KMS-11 (cell line): Measurements from ENCODE around the gene PTPN14.

Experiments
- H2AFZ ChIP-seq: fragments of 200-600 bp; sonication (generic); 2 replicates; pipeline ENCODE4 v1.6.1; 2016; ENCODE audit warnings: antibody characterized with exemption, mixed run types, low read depth
- H3K27ac ChIP-seq: fragments of 200-600 bp; sonication (generic); 2 replicates; pipeline ENCODE4 v1.6.1; 2016; ENCODE audit warnings: mild to moderate bottlenecking, mixed run types
- H3K27me3 ChIP-seq: fragments of 200-600 bp; sonication (generic); 2 replicates; pipeline ENCODE4 v1.6.1; 2017; ENCODE audit warnings: mild to moderate bottlenecking, low read depth, mixed run types, moderate library complexity; ENCODE audit not compliant: insufficient read depth
- H3K36me3 ChIP-seq: fragments of 200-600 bp; sonication (generic); 2 replicates; pipeline ENCODE4 v1.6.1; 2017; ENCODE audit warnings: mild to moderate bottlenecking, mixed run types; ENCODE audit not compliant: insufficient read depth
- H3K4me1 ChIP-seq: fragments of 200-600 bp; sonication (generic); 2 replicates; pipeline ENCODE4 v1.6.1; 2016; ENCODE audit warnings: mild to moderate bottlenecking, low read depth, mixed run types; ENCODE audit not compliant: poor library complexity, severe bottlenecking
- H3K4me2 ChIP-seq: fragments of 200-600 bp; sonication (generic); 2 replicates; pipeline ENCODE4 v1.7.0; 2016; ENCODE audit warnings: mild to moderate bottlenecking, mixed run types
- H3K4me3 ChIP-seq: fragments of 200-600 bp; sonication (generic); IDR thresholded peaks from 2 replicates; pipeline ENCODE4 v1.6.1; 2017; ENCODE audit warnings: low read depth, low read length, mixed read lengths; ENCODE audit not compliant: insufficient read depth
- H3K79me2 ChIP-seq: fragments of 200-600 bp; sonication (generic); 2 replicates; pipeline ENCODE4 v1.6.1; 2016; ENCODE audit warnings: low read depth, mixed run types; ENCODE audit not compliant: insufficient read depth
- H3K9ac ChIP-seq: fragments of 200-600 bp; sonication (generic); 2 replicates; pipeline ENCODE4 v1.6.1; 2016; ENCODE audit warnings: mild to moderate bottlenecking, mixed run types
- H4K20me1 ChIP-seq: fragments of 200-600 bp; sonication (generic); 2 replicates; pipeline ENCODE4 v1.6.1; 2016; ENCODE audit warnings: mild to moderate bottlenecking, mixed run types; ENCODE audit not compliant: insufficient read depth
- TF ChIP-seq, protein P1 (sequence below): fragments of 200-600 bp; sonication (generic); conservative IDR thresholded peaks from 2 replicates; pipeline ENCODE4 v1.6.1; 2017; ENCODE audit warnings: low read depth, mild to moderate bottlenecking, antibody characterized with exemption, low read length, moderate library complexity, mixed read lengths

PTPN14 gene

DNA sequence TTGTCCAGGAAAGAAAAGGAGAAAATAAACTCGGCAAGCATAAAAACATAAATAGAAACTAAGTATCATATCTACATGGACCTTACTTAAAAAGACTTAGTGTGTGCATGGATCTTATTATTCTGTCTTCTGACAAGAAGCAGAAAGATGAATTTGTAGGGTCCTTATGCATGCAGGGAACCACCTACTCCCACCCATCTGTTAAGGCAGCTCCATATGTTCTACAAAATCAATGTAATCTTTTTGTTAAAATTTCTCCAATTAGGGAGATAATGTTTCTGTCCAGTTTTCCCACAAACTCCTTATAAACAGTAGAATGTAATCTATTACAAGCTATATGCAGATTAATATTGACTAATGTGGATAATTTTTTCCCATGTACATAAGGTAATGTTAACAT, 13.9 kb upstream of the PTPN14 start:
- TF ChIP-seq, protein P1, sequence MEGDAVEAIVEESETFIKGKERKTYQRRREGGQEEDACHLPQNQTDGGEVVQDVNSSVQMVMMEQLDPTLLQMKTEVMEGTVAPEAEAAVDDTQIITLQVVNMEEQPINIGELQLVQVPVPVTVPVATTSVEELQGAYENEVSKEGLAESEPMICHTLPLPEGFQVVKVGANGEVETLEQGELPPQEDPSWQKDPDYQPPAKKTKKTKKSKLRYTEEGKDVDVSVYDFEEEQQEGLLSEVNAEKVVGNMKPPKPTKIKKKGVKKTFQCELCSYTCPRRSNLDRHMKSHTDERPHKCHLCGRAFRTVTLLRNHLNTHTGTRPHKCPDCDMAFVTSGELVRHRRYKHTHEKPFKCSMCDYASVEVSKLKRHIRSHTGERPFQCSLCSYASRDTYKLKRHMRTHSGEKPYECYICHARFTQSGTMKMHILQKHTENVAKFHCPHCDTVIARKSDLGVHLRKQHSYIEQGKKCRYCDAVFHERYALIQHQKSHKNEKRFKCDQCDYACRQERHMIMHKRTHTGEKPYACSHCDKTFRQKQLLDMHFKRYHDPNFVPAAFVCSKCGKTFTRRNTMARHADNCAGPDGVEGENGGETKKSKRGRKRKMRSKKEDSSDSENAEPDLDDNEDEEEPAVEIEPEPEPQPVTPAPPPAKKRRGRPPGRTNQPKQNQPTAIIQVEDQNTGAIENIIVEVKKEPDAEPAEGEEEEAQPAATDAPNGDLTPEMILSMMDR: no peak
- H3K4me1 ChIP-seq: no peaks in the 10 kb centered on the region
- H3K27me3 ChIP-seq: no peaks in the 10 kb centered on the region
- H4K20me1 ChIP-seq: no peaks in the 10 kb centered on the region
- no peak overlapping the region for H3K4me3 ChIP-seq
- no peak overlapping the region for H3K9ac ChIP-seq
- H2AFZ ChIP-seq: no peak overlapping the region
- H3K4me2 ChIP-seq: no peak overlapping the region
- no peaks in the 10 kb centered on the region for H3K36me3 ChIP-seq
- H3K79me2 ChIP-seq: no peaks in the 10 kb centered on the region
- H3K27ac ChIP-seq: no peak overlapping the region

DNA sequence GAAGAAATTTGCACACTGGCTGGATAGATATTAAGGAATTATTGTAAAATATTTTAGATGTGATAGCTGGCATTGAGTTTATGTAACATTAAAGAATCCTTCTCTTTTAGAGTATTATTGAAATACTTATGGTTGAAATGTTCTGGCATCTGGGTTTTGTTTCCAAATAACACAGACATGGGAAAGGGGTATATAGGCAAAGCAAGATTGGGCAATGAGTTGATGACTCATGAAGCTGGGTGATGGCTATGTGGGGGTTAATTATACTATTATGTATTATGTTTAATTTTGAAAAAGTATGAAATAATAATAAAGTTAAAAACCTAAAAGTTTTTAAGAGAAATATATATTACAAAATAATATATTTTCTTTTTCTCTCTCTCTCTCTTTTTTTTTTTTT, 12.5 kb upstream of the PTPN14 start:
- no peak overlapping the region for H2AFZ ChIP-seq
- H3K4me3 ChIP-seq: no peak overlapping the region
- no peak overlapping the region for H3K9ac ChIP-seq
- H3K27ac ChIP-seq: no peak overlapping the region
- no peaks in the 10 kb centered on the region for H3K4me1 ChIP-seq
- no peaks in the 10 kb centered on the region for H3K27me3 ChIP-seq
- no peaks in the 10 kb centered on the region for H3K36me3 ChIP-seq
- no peaks in the 10 kb centered on the region for H3K79me2 ChIP-seq
- no peak overlapping the region for H3K4me2 ChIP-seq
- no peaks in the 10 kb centered on the region for H4K20me1 ChIP-seq
- TF ChIP-seq, protein P1: no peak

DNA sequence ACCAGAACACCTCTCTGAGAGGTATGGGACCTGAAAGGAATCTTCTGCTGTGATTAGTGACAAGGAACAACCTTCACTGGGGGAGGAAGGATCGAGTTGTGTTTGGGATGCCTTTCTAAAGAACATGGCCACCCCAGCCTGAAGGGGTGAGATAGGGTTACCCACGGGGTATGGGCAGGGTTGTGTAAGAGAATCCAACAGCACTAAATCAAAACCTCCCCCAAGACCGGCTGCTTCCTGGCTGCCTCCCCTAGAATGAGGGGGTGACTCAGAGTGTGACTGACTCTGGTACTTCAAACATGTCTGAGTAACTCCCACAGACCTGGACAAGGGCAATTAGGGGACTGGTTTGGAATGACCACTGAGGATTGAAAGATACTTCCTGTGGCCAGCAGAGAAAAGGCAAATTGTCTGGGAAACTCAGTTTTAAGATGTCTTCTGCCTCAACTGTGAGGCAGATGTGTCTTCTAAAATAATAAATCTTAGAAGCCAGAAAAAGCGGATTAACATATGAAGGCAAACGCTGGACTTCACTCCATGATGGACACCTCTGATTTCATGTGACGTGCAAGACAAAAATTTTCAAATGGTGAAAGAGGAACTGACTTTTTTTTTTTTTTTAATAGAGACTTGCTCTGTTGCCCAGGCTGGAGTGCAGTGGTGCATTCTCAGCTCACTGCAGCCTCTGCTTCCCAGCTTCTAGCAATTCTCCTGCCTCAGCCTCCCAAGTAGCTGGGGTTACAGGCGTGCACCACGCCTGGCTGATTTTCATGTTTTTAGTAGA, 6.7 kb upstream of the PTPN14 start:
- H3K27ac ChIP-seq: no peak overlapping the region
- no peak overlapping the region for H3K4me3 ChIP-seq
- TF ChIP-seq, protein P1: no peak
- no peaks in the 10 kb centered on the region for H3K27me3 ChIP-seq
- H3K9ac ChIP-seq: no peak overlapping the region
- H2AFZ ChIP-seq: no peak overlapping the region
- no peaks in the 10 kb centered on the region for H4K20me1 ChIP-seq
- no peaks in the 10 kb centered on the region for H3K4me1 ChIP-seq
- no peaks in the 10 kb centered on the region for H3K79me2 ChIP-seq
- no peaks in the 10 kb centered on the region for H3K36me3 ChIP-seq
- H3K4me2 ChIP-seq: no peak overlapping the region

DNA sequence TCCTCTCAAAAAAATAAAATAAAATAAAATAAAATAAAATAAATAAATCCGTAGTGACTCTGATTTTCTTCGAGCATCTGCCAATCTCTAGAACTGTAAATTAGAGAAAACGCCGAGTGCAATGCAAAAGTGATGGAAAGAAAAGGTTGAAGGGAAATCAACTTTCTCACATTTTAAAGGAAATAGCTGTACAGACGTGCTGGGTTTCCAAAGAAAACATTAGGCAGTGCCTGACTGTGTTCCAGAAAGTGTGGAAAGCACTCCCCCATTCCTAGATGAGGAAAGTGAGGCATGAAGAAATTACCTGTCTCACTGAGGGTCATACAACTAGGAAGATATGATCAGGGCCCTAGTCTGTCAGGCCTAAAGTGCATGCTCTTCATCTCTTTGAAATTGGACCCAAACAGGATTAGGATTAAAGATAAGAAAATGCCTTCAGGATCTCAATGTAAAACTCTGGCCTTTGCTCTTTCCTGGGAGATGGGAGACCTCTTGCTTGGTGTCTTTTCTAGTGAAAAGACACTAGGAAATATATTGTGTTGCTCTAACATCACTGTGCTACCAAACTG, 1.8 kb upstream of the PTPN14 start:
- no peaks in the 10 kb centered on the region for H4K20me1 ChIP-seq
- no peaks in the 10 kb centered on the region for H3K27me3 ChIP-seq
- H3K4me2 ChIP-seq: no peak overlapping the region
- H3K79me2 ChIP-seq: no peaks in the 10 kb centered on the region
- H2AFZ ChIP-seq: no peak overlapping the region
- H3K36me3 ChIP-seq: no peaks in the 10 kb centered on the region
- TF ChIP-seq, protein P1: no peak
- no peak overlapping the region for H3K27ac ChIP-seq
- no peak overlapping the region for H3K9ac ChIP-seq
- peaks cover 5% of the 10 kb centered on the region for H3K4me1 ChIP-seq
- no peak overlapping the region for H3K4me3 ChIP-seq
